IMR-90 (cell line): ENCODE data around the gene SLC7A9. TPM values are rescaled to one million over a fixed set of nuclear protein-coding genes. Genes with fewer than 3 reads are reported as not detected.

ENCODE experiments used
- ATAC-seq: fragments of 200-7000 bp; cut with Tn5 transposase; 2 replicates; pipeline ENCODE4 v1.9.1; 2020; ENCODE audit warnings: low read depth, mild to moderate bottlenecking, moderate library complexity
- BruUV-seq: library from RNA; stranded (reverse); fragments of 400-500 nt; replicated peaks from 2 replicates; lab custom pipeline; 2021; lab: Mats Ljungman, UMichigan
- CTCF ChIA-PET: fragments of 300-600 bp; formaldehyde crosslinking; extraction: SDS; loops from one replicate; lab custom pipeline; 2021; ENCODE audit warnings: antibody characterized with exemption; lab: Yijun Ruan, JAX
- POLR2A ChIA-PET: fragments of 300-600 bp; sonication (Branson Sonifier 250); formaldehyde crosslinking; loops from one replicate; lab custom pipeline; 2022; ENCODE audit warnings: antibody characterized with exemption; ENCODE audit not compliant: unreplicated experiment; lab: Charles Lee
- DNase-seq: peaks from one replicate; pipeline ENCODE4 v3.0.0; 2013
- H2AFZ ChIP-seq: replicated peaks from 2 replicates; pipeline ENCODE3; 2013; ENCODE audit warnings: low read length, mild to moderate bottlenecking; ENCODE audit not compliant: poor library complexity
- H2AK5ac ChIP-seq: 2 replicates; pipeline ENCODE4 v1.6.1; 2013; ENCODE audit warnings: low read depth, low read length, inconsistent platforms
- H2AK9ac ChIP-seq: replicated peaks from 2 replicates; pipeline ENCODE3; 2013; ENCODE audit warnings: mild to moderate bottlenecking, low read depth, low read length, moderate library complexity; ENCODE audit not compliant: poor library complexity
- H2BK120ac ChIP-seq: 2 replicates; pipeline ENCODE4 v1.6.1; 2013; ENCODE audit warnings: low read depth, low read length, inconsistent platforms
- H2BK15ac ChIP-seq: 3 replicates; pipeline ENCODE4 v1.6.1; 2013; ENCODE audit warnings: low read depth, low read length, inconsistent platforms
- H2BK20ac ChIP-seq: 2 replicates; pipeline ENCODE4 v1.6.1; 2013; ENCODE audit warnings: low read depth, mild to moderate bottlenecking, inconsistent platforms, low read length, moderate library complexity
- H2BK5ac ChIP-seq: 2 replicates; pipeline ENCODE4 v1.6.1; 2013; ENCODE audit warnings: mild to moderate bottlenecking, low read depth, low read length, inconsistent platforms; ENCODE audit not compliant: poor library complexity, severe bottlenecking
- H3K14ac ChIP-seq: replicated peaks from 2 replicates; pipeline ENCODE4 v1.6.1; 2013; ENCODE audit warnings: low read depth, low read length, inconsistent platforms
- H3K18ac ChIP-seq: 2 replicates; pipeline ENCODE4 v1.6.1; 2013; ENCODE audit warnings: low read depth, low read length, control low read depth
- H3K23ac ChIP-seq: 2 replicates; pipeline ENCODE4 v1.6.1; 2013; ENCODE audit warnings: low read depth, low read length, inconsistent platforms
- H3K27ac ChIP-seq: 2 replicates; pipeline ENCODE4 v1.5.1; 2013; ENCODE audit warnings: mild to moderate bottlenecking, control low read depth, low read length; ENCODE audit not compliant: insufficient read depth
- H3K27me3 ChIP-seq: 2 replicates; pipeline ENCODE4 v1.6.1; 2013; ENCODE audit warnings: low read length; ENCODE audit not compliant: control insufficient read depth, insufficient read depth
- H3K36me3 ChIP-seq: 2 replicates; pipeline ENCODE4 v1.6.1; 2013; ENCODE audit warnings: low read length, mixed read lengths; ENCODE audit not compliant: control insufficient read depth, insufficient read depth
- H3K4ac ChIP-seq: 2 replicates; pipeline ENCODE4 v1.6.1; 2013; ENCODE audit warnings: low read depth, low read length, inconsistent platforms
- H3K4me1 ChIP-seq: 2 replicates; pipeline ENCODE4 v1.6.1; 2013; ENCODE audit warnings: low read length, mixed read lengths; ENCODE audit not compliant: control insufficient read depth, insufficient read depth
- H3K4me2 ChIP-seq: 2 replicates; pipeline ENCODE4 v1.6.1; 2013; ENCODE audit warnings: low read depth, mild to moderate bottlenecking, control low read depth, low read length, moderate library complexity
- H3K4me3 ChIP-seq: 2 replicates; pipeline ENCODE4 v1.5.1; 2013; ENCODE audit warnings: low read depth, mild to moderate bottlenecking, control low read depth, low read length, moderate library complexity; ENCODE audit not compliant: insufficient read depth
- H3K56ac ChIP-seq: 2 replicates; pipeline ENCODE4 v1.6.1; 2013; ENCODE audit warnings: low read length, inconsistent platforms; ENCODE audit not compliant: insufficient read depth; ENCODE audit errors: extremely low read depth
- H3K79me1 ChIP-seq, 2 experiments: 2 replicates each; pipeline ENCODE4 v1.6.1; 2013; ENCODE audit warnings: low read length in 2 of 2, inconsistent platforms in 1 of 2, low read depth in 1 of 2
- H3K9ac ChIP-seq: 2 replicates; pipeline ENCODE4 v1.6.1; 2013; ENCODE audit warnings: low read depth, low read length, control low read depth
- H3K9me1 ChIP-seq: 2 replicates; pipeline ENCODE4 v1.6.1; 2013; ENCODE audit warnings: low read length, inconsistent platforms; ENCODE audit not compliant: insufficient read depth
- H3K9me3 ChIP-seq: 2 replicates; pipeline ENCODE4 v1.6.1; 2013; ENCODE audit warnings: low read length; ENCODE audit not compliant: control insufficient read depth, insufficient read depth
- H4K20me1 ChIP-seq: 2 replicates; pipeline ENCODE4 v1.6.1; 2013; ENCODE audit warnings: low read length, inconsistent platforms; ENCODE audit not compliant: insufficient read depth
- H4K5ac ChIP-seq: 2 replicates; pipeline ENCODE4 v1.6.1; 2013; ENCODE audit warnings: mild to moderate bottlenecking, low read depth, low read length, control low read depth
- H4K8ac ChIP-seq, 2 experiments: 2 replicates each; pipeline ENCODE4 v1.6.1; 2013; ENCODE audit warnings: low read depth in 2 of 2, low read length in 2 of 2, control low read depth in 1 of 2, inconsistent platforms in 1 of 2
- H4K91ac ChIP-seq: 2 replicates; pipeline ENCODE4 v1.6.1; 2013; ENCODE audit warnings: low read depth, low read length, inconsistent platforms; ENCODE audit not compliant: insufficient read depth
- BHLHE40 ChIP-seq: fragments of 150-350 bp; IDR thresholded peaks from 2 replicates; pipeline ENCODE4 v1.6.1; 2016; ENCODE audit warnings: mild to moderate bottlenecking, low read depth, low read length
- CEBPB ChIP-seq: IDR thresholded peaks from 2 replicates; pipeline ENCODE4 v1.6.1; 2012; ENCODE audit warnings: low read depth, low read length, improper control_type of control experiment
- CHD1 ChIP-seq: IDR thresholded peaks from 2 replicates; pipeline ENCODE4 v1.6.1; 2012; ENCODE audit warnings: low read depth, low read length, improper control_type of control experiment
- CTCF ChIP-seq: conservative IDR thresholded peaks from 2 replicates; pipeline ENCODE4 v1.5.1; 2012; ENCODE audit warnings: mild to moderate bottlenecking, low read depth, low read length, improper control_type of control experiment
- ELK1 ChIP-seq: fragments of 150-350 bp; IDR thresholded peaks from 2 replicates; pipeline ENCODE4 v1.6.1; 2016; ENCODE audit warnings: low read depth, mild to moderate bottlenecking, low read length, moderate library complexity, borderline replicate concordance
- FOS ChIP-seq: fragments of 150-350 bp; IDR thresholded peaks from 2 replicates; pipeline ENCODE4 v1.6.1; 2016; ENCODE audit warnings: low read depth, low read length
- MAFK ChIP-seq: IDR thresholded peaks from 2 replicates; pipeline ENCODE4 v1.6.1; 2012; ENCODE audit warnings: low read depth, low read length, improper control_type of control experiment
- MAZ ChIP-seq: IDR thresholded peaks from 2 replicates; pipeline ENCODE4 v1.6.1; 2012; ENCODE audit warnings: low read depth, mild to moderate bottlenecking, low read length, improper control_type of control experiment, moderate library complexity, borderline replicate concordance
- MXI1 ChIP-seq: IDR thresholded peaks from 2 replicates; pipeline ENCODE4 v1.6.1; 2012; ENCODE audit warnings: low read depth, mild to moderate bottlenecking, low read length, moderate library complexity, borderline replicate concordance
- NFE2L2 ChIP-seq: fragments of 150-350 bp; IDR thresholded peaks from 2 replicates; pipeline ENCODE4 v1.6.1; 2016; ENCODE audit warnings: low read depth, mild to moderate bottlenecking, low read length
- POLR2A ChIP-seq: IDR thresholded peaks from 2 replicates; pipeline ENCODE4 v1.6.1; 2012; ENCODE audit warnings: mild to moderate bottlenecking, low read depth, low read length
- RAD21 ChIP-seq: IDR thresholded peaks from 2 replicates; pipeline ENCODE4 v1.6.1; 2012; ENCODE audit warnings: low read length, improper control_type of control experiment
- RCOR1 ChIP-seq: IDR thresholded peaks from 2 replicates; pipeline ENCODE4 v1.6.1; 2012; ENCODE audit warnings: mild to moderate bottlenecking, low read length, improper control_type of control experiment; ENCODE audit not compliant: insufficient replicate concordance
- RFX5 ChIP-seq: IDR thresholded peaks from 2 replicates; pipeline ENCODE4 v1.8.0; 2012; ENCODE audit warnings: low read depth, mild to moderate bottlenecking, low read length, moderate library complexity
- SMC3 ChIP-seq: fragments of 150-350 bp; IDR thresholded peaks from 2 replicates; pipeline ENCODE4 v1.6.1; 2016; ENCODE audit warnings: low read depth, mild to moderate bottlenecking, antibody characterized with exemption, low read length, moderate library complexity
- WGBS, 2 experiments: methylation state at CpG; one replicate each; pipeline versions ENCODE4 v1.1.5 to v1.1.7; 2013; ENCODE audit warnings: missing lambda C conversion rate in 2 of 2; ENCODE audit not compliant: insufficient read length in 1 of 2; ENCODE audit errors: extremely low coverage in 2 of 2; 5-methylcytosine and 5-hydroxymethylcytosine counted together
- dilution Hi-C: fragments of 300-500 bp; cut with HindIII; formaldehyde crosslinking; loops from one replicate; pipeline ENCODE4 v1.14.3; 2018; ENCODE audit warnings: low sequenced_read_pairs; ENCODE audit not compliant: unreplicated experiment
- in situ Hi-C: fragments of 300-500 bp; cut with MboI; formaldehyde crosslinking; loops from 3 replicates; pipeline ENCODE4 v1.14.3; 2019; ENCODE audit warnings: low sequenced_read_pairs, inconsistent platforms, mixed read lengths
- intact Hi-C: fragments of 100-400 bp; cut with micrococcal nuclease; formaldehyde crosslinking; loops from 2 replicates; pipeline ENCODE4 v1.10.0; 2022
- polyA plus RNA-seq, 3 experiments: library from polyadenylated mRNA; depleted of rRNA; stranded (reverse); fragments of >200 nt; gene quantifications; 2 replicates each; pipeline ENCODE4 v1.2.3, GENCODE V29; 2012; ENCODE audit warnings: low replicate concordance in 1 of 3
- total RNA-seq: library from RNA; depleted of rRNA; stranded (reverse); fragments of >200 nt; gene quantifications from 2 replicates; pipeline ENCODE4 v1.2.3, GENCODE V29; 2012
- TF ChIP-seq, protein P1 (sequence below): fragments of 150-350 bp; IDR thresholded peaks from 2 replicates; pipeline ENCODE4 v1.6.1; 2017; ENCODE audit warnings: mild to moderate bottlenecking, antibody characterized with exemption, low read length, low read depth

Gene SLC7A9
- total and polyA plus RNA-seq, 2 of the 4 experiments (the other 2 are of a cell fraction): not detected

GRCh38 chr19:32802840-32803239, 66.7 kb downstream of the SLC7A9 start:
- H3K18ac ChIP-seq: no peak overlapping the region
- WGBS, 2 experiments: 90% methylated on average over 6 of the region's 12 CpGs; no CpG with 5 or more reads in 1 of the 2 experiments
- no peak overlapping the region for H2BK120ac ChIP-seq
- H3K79me1 ChIP-seq: no peaks in the 10 kb centered on the region
- no peaks in the 10 kb centered on the region for H3K36me3 ChIP-seq
- no peaks in the 10 kb centered on the region for H3K9me1 ChIP-seq
- H4K91ac ChIP-seq: no peak overlapping the region
- ChIA-PET CTCF (no interaction called here), POLR2A (no interaction called here)
- H3K27me3 ChIP-seq: no peaks in the 10 kb centered on the region; the same call in 1 of the 2 replicates
- no peak overlapping the region for H2AK5ac ChIP-seq
- no peak overlapping the region for H3K56ac ChIP-seq
- no peak for DNase-seq
- H2BK5ac ChIP-seq: no peak overlapping the region
- no peaks in the 10 kb centered on the region for H4K20me1 ChIP-seq
- no peak overlapping the region for H3K4me2 ChIP-seq
- TF ChIP-seq CTCF (no peak), RCOR1 (no peak), POLR2A (no peak), SMC3 (no peak), NFE2L2 (no peak), RFX5 (no peak), MAZ (no peak), MAFK (no peak), BHLHE40 (no peak), CEBPB (no peak), FOS (no peak), CHD1 (no peak), MXI1 (no peak), ELK1 (no peak), RAD21 (no peak)
- TF ChIP-seq, protein P1, sequence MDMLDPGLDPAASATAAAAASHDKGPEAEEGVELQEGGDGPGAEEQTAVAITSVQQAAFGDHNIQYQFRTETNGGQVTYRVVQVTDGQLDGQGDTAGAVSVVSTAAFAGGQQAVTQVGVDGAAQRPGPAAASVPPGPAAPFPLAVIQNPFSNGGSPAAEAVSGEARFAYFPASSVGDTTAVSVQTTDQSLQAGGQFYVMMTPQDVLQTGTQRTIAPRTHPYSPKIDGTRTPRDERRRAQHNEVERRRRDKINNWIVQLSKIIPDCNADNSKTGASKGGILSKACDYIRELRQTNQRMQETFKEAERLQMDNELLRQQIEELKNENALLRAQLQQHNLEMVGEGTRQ: no peak
- in situ Hi-C loops: no loop called here
- H3K14ac ChIP-seq: no peak overlapping the region
- H3K23ac ChIP-seq: no peak overlapping the region
- H2BK15ac ChIP-seq: no peak overlapping the region
- H2BK20ac ChIP-seq: no peak overlapping the region
- H3K9me3 ChIP-seq: no peaks in the 10 kb centered on the region
- BruUV-seq: no TSS peak
- no peak overlapping the region for H2AK9ac ChIP-seq
- H3K4me1 ChIP-seq: no peaks in the 10 kb centered on the region
- no peak overlapping the region for H3K9ac ChIP-seq
- H3K4ac ChIP-seq: no peak overlapping the region
- intact Hi-C loops: no loop called here
- no peak overlapping the region for H4K8ac ChIP-seq
- H2AFZ ChIP-seq: no peak overlapping the region
- no peak overlapping the region for H3K27ac ChIP-seq
- H4K5ac ChIP-seq: no peak overlapping the region
- no peak overlapping the region for H3K4me3 ChIP-seq
- dilution Hi-C loops: no loop called here
- ATAC-seq: no peak
